ENCODE measurements around the gene CAMK2D. TPM values are rescaled to one million over a fixed set of nuclear protein-coding genes. Genes with fewer than 3 reads are reported as not detected.

The CAMK2D gene
- total RNA-seq, 1 donor from 2014 or later, result 57.6 TPM

- Mint-ChIP-seq H3K36me3 (peaks cover 31% of the 10 kb centered on the region), H3K4me3 (no peak overlapping the region), H3K27me3 (no peaks in the 10 kb centered on the region), H3K9me3 (peaks cover 5% of the 10 kb centered on the region), H3K4me1 (ENCODE audit: unreplicated experiment) (peaks cover 22% of the 10 kb centered on the region), H3K27ac (no peak overlapping the region)
- TF ChIP-seq, protein P1, sequence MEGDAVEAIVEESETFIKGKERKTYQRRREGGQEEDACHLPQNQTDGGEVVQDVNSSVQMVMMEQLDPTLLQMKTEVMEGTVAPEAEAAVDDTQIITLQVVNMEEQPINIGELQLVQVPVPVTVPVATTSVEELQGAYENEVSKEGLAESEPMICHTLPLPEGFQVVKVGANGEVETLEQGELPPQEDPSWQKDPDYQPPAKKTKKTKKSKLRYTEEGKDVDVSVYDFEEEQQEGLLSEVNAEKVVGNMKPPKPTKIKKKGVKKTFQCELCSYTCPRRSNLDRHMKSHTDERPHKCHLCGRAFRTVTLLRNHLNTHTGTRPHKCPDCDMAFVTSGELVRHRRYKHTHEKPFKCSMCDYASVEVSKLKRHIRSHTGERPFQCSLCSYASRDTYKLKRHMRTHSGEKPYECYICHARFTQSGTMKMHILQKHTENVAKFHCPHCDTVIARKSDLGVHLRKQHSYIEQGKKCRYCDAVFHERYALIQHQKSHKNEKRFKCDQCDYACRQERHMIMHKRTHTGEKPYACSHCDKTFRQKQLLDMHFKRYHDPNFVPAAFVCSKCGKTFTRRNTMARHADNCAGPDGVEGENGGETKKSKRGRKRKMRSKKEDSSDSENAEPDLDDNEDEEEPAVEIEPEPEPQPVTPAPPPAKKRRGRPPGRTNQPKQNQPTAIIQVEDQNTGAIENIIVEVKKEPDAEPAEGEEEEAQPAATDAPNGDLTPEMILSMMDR (conservative IDR thresholded peaks at IDR 0.05), result no peak
- no peak for DNase-seq (ENCODE audit: extremely low spot score, unreplicated experiment)
Measured at GRCh38 chr4:113593400-113594230, 167.9 kb downstream of the CAMK2D start.

DNA sequence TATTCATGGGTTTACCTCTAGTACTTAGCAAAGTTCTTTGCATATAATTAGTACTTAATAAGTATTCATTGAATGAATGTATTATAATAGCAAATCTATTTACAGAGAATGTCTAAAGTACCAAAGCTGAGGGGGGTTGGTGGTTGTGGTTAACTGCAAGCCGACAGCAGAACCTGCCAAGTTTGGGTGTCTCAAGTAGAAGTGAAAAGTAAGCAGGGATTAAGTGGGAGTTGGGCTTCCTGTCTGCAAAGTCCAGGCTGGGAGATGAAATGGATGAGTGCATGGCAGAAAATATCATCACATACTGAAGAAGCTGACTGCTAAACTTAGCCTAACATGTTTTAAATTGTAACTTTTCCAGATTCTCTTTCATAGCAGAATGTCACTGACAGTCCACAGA is 169.6 kb downstream of the CAMK2D start:
- H3K36me3 Mint-ChIP-seq, result peaks cover 21% of the 10 kb centered on the region
- no peaks in the 10 kb centered on the region for H3K27me3 Mint-ChIP-seq
- TF ChIP-seq, protein P1 (conservative IDR thresholded peaks at IDR 0.05), result no peak
- no peak overlapping the region for H3K27ac Mint-ChIP-seq
- peaks cover 34% of the 10 kb centered on the region for H3K4me1 Mint-ChIP-seq (ENCODE audit: unreplicated experiment)
- no peak for DNase-seq (ENCODE audit: extremely low spot score, unreplicated experiment)
- H3K4me3 Mint-ChIP-seq, result no peak overlapping the region
- peaks cover 5% of the 10 kb centered on the region for H3K9me3 Mint-ChIP-seq

GRCh38 chr4:113588895-113589668 is 172.5 kb downstream of the CAMK2D start:
- Mint-ChIP-seq H3K4me1 (ENCODE audit: unreplicated experiment) (peaks cover 49% of the 10 kb centered on the region), H3K27ac (no peak overlapping the region), H3K27me3 (no peaks in the 10 kb centered on the region), H3K4me3 (no peak overlapping the region), H3K36me3 (peaks cover 15% of the 10 kb centered on the region), H3K9me3 (peaks cover 5% of the 10 kb centered on the region)
- DNase-seq (ENCODE audit: extremely low spot score, unreplicated experiment), result no peak
- TF ChIP-seq, protein P1 (conservative IDR thresholded peaks at IDR 0.05), result no peak

DNA sequence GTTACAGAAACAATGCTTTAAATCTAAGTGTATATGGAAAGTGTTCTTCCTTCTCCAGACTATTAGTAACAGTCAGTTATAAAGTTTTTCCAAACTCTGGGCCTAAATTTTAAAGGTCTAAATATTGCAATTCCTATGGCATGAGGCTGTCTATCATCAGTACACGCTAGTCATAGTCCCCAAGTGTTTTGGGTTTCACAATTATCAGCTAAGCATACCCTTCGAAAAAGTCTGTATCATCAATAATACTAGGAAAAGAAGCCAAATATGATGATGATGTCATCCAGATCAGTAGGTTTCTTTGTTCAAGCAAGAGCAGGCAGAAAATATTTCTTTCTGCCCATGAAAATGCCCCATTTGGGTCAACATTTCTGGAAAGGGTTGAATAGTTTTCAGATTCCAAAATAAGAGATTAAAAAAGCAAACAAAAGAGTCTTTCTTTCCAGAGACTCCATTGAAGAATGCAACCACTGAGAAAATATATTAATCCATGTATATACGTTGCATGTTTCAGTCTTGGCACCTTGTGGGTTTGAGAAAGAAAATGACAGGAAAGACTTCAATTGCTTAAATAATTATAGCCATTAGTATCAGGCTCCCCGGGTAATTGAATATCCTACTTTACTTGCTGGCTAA is 173.8 kb downstream of the CAMK2D start:
- peaks cover 5% of the 10 kb centered on the region for H3K9me3 Mint-ChIP-seq
- peaks cover 12% of the 10 kb centered on the region for H3K36me3 Mint-ChIP-seq
- TF ChIP-seq, protein P1 (conservative IDR thresholded peaks at IDR 0.05), result no peak
- no peak overlapping the region for H3K4me3 Mint-ChIP-seq
- no peaks in the 10 kb centered on the region for H3K27me3 Mint-ChIP-seq
- no peak for DNase-seq (ENCODE audit: extremely low spot score, unreplicated experiment)
- peaks cover 55% of the 10 kb centered on the region for H3K4me1 Mint-ChIP-seq (ENCODE audit: unreplicated experiment)
- no peak overlapping the region for H3K27ac Mint-ChIP-seq

DNA sequence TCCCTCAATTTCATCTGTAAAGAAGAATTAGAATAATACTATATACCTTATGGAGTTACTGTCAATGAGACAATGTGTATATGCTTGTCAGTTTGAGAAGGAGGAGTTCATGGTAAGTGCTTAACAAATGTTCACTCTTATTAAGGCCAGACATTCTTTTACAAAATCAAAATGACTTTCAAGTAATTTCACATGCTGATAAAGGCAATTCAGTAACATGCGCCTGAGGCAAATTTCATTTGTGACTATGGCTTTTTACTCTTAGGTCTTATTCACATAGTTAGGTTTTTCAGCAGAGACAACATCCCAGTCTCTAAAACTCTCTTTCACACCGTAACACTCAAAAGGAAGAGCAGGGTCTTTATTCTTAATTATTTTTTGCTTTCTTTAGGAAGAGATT is 174.4 kb downstream of the CAMK2D start:
- no peak overlapping the region for H3K27ac Mint-ChIP-seq
- no peak overlapping the region for H3K4me3 Mint-ChIP-seq
- H3K27me3 Mint-ChIP-seq, result no peaks in the 10 kb centered on the region
- no peak for DNase-seq (ENCODE audit: extremely low spot score, unreplicated experiment)
- TF ChIP-seq, protein P1 (conservative IDR thresholded peaks at IDR 0.05), result no peak
- peaks cover 55% of the 10 kb centered on the region for H3K4me1 Mint-ChIP-seq (ENCODE audit: unreplicated experiment)
- peaks cover 5% of the 10 kb centered on the region for H3K9me3 Mint-ChIP-seq
- peaks cover 12% of the 10 kb centered on the region for H3K36me3 Mint-ChIP-seq
